Islet precursor cell (in vitro differentiated cells): ENCODE results near the gene POMC.
"Not testable (repeated sequence)": the region's sequence is repeated elsewhere in the genome, so short reads cannot be mapped to it uniquely, and the experiment has no call there.

Experiments used
- DNase-seq: peaks from one replicate; pipeline ENCODE4 v3.0.0-alpha.2; 2018

Gene POMC

DNA sequence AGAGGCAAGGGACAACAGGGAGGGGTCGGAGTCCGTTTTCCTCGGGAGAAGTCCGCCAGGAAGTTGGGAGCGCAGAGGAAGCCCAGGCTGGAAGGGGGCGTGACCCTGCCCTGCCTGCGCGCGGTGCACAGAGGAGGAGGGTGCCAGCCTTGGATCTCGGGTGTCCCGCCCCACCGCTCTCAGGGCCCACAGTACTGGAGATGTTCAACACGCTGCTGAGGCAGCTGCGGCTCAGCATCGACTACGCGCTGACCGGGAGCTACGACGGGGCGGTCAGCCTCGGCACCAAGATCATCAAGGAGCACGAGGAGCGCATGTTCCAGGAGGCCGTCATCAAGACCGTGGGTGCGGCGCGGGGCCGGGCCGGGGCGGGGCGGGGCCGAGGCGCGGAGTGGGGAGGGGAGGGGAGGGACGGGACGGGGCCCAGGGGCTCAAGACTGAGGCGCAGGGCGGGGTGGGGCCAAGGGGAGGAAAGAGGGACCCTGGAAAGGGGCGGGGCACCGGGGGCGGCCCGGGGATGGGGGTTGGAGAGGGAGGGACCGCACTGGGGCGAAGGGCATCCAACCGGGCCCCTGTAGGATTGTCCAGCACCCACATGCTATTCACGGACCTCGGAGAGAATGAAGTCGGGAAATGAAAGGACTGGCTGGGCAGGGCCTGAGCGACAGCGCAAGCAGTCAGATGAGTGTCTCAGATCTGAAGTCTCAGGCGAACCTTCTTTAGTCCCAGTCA lies 36.6 kb downstream of the POMC start:
- peak; percentile 66 for DNase-seq

- DNase-seq = no peak
Observed at GRCh38 chr2:25131253-25131566, 37.2 kb downstream of the POMC start.

DNA sequence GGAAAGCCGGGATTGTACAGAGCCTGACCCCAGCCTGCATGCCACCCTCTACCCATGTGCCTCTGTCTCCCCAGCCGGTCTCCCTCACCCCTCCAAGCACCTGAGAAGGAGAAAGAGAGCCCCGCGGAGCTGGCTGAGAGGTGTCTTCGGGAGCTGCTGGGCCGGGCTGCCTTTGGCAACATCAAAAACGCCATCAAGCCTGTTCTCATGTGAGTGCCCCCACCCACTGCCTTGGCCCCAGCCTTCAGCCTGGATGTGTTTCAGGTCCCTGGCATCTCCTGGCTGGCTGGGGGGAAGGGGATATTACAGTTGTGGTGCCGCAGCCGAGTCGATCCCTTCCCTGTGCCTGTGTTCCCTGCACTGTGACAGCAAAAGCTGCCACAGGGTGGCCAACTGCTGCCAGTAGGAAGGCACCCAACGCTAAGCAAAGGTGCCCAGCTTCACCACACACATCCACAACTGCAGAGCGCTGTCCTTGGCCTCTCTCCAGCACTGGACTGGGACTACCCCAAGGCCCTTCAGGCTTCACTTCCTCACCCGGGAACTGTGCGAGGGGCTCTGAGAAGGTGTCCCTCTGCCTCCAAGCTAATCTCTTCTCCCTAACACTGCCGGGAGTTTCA lies 38.4 kb downstream of the POMC start:
- DNase-seq = no peak

GRCh38 chr2:25127646-25128045 lies 40.7 kb downstream of the POMC start:
- no peak for DNase-seq

DNA sequence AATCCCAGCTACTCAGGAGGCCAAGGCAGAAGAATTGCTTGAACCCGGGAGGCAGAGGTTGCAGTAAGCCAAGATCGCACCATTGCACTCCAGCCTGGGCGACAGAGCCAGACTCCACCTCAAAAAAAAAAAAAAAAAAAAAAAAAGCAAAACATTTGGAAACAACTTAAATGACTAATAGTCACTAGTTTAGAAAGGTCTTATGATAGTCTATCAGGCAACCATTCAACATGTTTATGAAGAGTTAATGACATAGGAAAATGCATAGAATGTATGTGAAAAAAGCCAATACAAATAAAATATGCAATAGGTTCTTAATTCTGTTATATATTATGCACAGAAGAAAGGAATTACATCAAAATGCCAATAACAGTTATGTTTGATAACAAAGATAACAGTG lies 41.3 kb downstream of the POMC start:
- not testable (repeated sequence) for DNase-seq

GRCh38 chr2:25125976-25126375 lies 42.4 kb downstream of the POMC start:
- DNase-seq = no peak

DNA sequence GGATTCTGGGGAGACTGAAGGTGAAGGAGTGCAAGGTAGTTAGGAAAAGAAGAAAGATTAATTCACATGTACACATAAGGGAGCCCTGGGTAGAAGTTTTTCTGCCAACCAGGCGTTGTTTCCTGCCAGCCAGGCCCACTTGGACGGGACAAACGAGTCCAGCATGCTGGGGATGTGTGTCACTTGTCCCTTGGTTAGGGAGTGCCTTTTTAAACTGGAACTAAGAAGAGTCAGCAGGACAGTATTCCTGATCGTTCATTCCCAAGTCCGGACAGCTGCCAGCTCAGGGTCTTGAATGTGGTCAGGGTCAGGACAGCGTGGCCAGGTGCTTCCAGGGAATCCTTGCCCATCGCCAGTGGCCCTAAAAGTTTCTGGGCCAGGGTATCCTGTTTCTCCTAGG lies 43.2 kb downstream of the POMC start:
- DNase-seq = no peak

DNA sequence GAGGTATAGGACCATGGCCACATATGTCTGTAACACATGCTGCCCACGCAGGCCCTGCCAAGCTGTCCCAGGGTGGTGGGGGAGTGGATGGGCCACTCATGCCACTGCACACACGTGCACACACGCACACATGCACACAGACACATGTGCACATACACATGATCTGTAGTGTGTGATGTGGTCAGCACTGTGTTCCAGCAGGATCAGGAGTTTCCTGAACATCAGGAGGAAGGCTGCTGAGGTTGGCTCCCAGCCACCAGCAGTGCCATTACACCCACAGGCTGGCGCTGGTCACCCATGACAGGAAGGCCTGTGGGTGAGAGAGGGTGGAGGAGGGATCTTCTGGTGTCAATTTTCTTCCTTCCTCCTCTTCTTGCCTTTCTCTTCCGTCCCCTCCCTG lies 44.7 kb downstream of the POMC start:
- no peak for DNase-seq

GRCh38 chr2:25122367-25122766 lies 46.0 kb downstream of the POMC start:
- no peak for DNase-seq

DNA sequence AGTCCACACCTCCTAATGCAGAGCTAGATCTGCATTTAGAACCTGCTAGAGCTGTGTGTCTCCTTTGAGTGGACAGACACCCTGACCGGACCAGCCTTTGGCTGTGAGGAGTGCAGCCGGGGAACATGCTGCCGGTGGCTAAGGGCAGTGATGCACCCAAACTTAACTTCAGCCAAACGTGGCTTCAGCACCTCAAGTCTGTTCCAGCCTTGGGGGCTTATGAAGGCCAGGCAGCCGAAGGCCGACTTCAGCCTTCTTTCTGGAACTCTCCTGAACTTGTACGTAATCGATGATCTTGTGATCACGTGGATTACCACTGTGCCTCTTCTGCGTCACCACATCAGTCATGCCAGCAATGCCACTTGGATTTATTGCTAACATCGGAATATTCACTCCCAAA lies 49.1 kb downstream of the POMC start:
- DNase-seq = no peak

DNA sequence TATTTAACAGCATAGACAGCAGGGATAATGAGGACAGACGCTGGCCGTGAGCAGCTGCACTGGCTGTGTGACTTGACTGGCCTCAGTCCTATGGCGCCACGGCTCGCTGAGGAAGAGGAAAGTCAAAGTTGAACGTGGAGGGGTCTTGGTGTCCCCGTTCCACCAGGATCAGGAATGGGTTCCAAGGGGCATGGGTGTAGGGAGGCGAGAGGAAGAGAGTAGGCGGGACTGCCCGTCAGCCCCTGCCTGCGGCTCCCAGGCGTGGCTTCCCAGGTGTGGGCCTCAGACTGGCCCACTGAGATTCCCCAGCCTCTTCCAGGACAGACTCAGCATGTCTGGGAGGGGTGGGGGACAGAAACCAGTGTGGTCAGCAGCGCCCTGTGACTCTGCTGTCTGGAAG lies 51.4 kb downstream of the POMC start:
- DNase-seq = no peak

GRCh38 chr2:25115902-25116301 lies 52.5 kb downstream of the POMC start:
- no peak for DNase-seq

GRCh38 chr2:25115249-25115883 lies 53.0 kb downstream of the POMC start:
- no peak for DNase-seq

DNA sequence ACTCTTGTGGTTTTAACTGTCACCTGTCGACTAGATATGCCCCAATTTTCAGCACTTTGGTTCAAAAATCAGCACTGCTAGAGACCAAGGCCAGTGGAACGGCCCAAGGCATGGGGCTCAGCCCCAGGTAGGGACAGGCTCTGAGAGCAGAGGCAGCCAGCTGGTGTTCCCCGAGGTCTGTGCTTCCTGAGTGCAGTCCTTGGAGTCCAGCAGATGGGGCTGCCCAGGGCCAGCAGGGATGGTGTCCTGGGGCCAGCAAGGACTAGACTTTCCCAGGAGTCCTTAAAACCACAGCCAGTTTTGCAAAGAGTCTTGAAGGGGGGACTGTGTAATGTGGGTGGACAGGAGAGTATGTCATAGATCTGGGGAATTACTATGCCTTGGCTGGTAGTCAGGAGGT lies 56.3 kb downstream of the POMC start:
- no peak for DNase-seq
